B cell (primary cell): ENCODE results near the gene AUTS2. TPM values are rescaled to one million over a fixed set of nuclear protein-coding genes. Genes with fewer than 3 reads are reported as not detected.

Experiments used
- ATAC-seq: fragments of 200-7000 bp; cut with Tn5 transposase; one replicate; pipeline ENCODE4 v1.10.0; 2021; ENCODE audit warnings: low read depth, mild to moderate bottlenecking, moderate number of reproducible peaks, moderate library complexity
- CTCF ChIA-PET: fragments of 350-600 bp; sonication (Branson Sonifier 250); formaldehyde crosslinking; loops from one replicate; lab custom pipeline; 2021; ENCODE audit warnings: antibody characterized with exemption, inconsistent platforms; lab: Charles Lee
- POLR2A ChIA-PET: fragments of 350-600 bp; sonication (Branson Sonifier 250); formaldehyde crosslinking; loops from one replicate; lab custom pipeline; 2021; ENCODE audit warnings: antibody characterized with exemption; lab: Charles Lee
- DNase-seq: peaks from one replicate; pipeline ENCODE4 v3.0.0; 2013
- H2AFZ ChIP-seq: 2 replicates; pipeline ENCODE4 v1.6.1; 2012; ENCODE audit warnings: mild to moderate bottlenecking, low read depth, low read length; ENCODE audit not compliant: insufficient read depth, poor library complexity, severe bottlenecking
- H3K27ac ChIP-seq, 2 donors: 1 replicate in 1 of 2; 2 replicates in 1 of 2; pipeline ENCODE4 v1.5.1; 2012 to 2013; ENCODE audit warnings: low read length in 2 of 2, mild to moderate bottlenecking in 2 of 2, moderate library complexity in 1 of 2
- H3K27me3 ChIP-seq, 4 experiments: fragments of 200-600 bp in 1 of 4; sonication (generic) in 1 of 4; replicated peaks in 1 of 4; 1 replicate in 2 of 4; 2 replicates in 2 of 4; pipeline versions ENCODE4 v1.6.1 to v1.7.0; 2013 to 2016; ENCODE audit warnings: low read length in 3 of 4, mild to moderate bottlenecking in 2 of 4, mixed read lengths in 1 of 4, moderate library complexity in 1 of 4; ENCODE audit not compliant: insufficient read depth in 4 of 4, control insufficient read depth in 3 of 4; ENCODE audit errors: control extremely low read depth in 1 of 4
- H3K36me3 ChIP-seq, 2 experiments: replicated peaks in 1 of 2; 1 replicate in 1 of 2; 2 replicates in 1 of 2; pipeline versions ENCODE4 v1.6.1 to v1.7.1; 2013; ENCODE audit warnings: low read length in 1 of 2; ENCODE audit not compliant: insufficient read depth in 2 of 2, control insufficient read depth in 1 of 2; ENCODE audit errors: control extremely low read depth in 1 of 2, extremely low read depth in 1 of 2
- H3K4me1 ChIP-seq, 2 donors: fragments of 200-600 bp in 1 of 2; sonication (generic) in 1 of 2; 1 replicate in 1 of 2; 2 replicates in 1 of 2; pipeline versions ENCODE4 v1.5.1 to v1.6.1; 2013 to 2017; ENCODE audit warnings: low read length in 2 of 2; ENCODE audit not compliant: control insufficient read depth in 2 of 2, insufficient read depth in 2 of 2
- H3K4me2 ChIP-seq: replicated peaks from 2 replicates; pipeline ENCODE3; 2012; ENCODE audit warnings: mild to moderate bottlenecking, low read depth, low read length; ENCODE audit not compliant: poor library complexity, severe bottlenecking
- H3K4me3 ChIP-seq, 5 experiments: fragments of 200-600 bp in 1 of 5; sonication (generic) in 1 of 5; 1 replicate in 3 of 5; 2 replicates in 2 of 5; pipeline versions ENCODE4 v1.5.1 to v1.7.0; 2011 to 2016; ENCODE audit warnings: low read length in 4 of 5, mild to moderate bottlenecking in 4 of 5, low read depth in 2 of 5, control low read depth in 1 of 5, moderate library complexity in 1 of 5; ENCODE audit not compliant: insufficient read depth in 1 of 5; ENCODE audit errors: control extremely low read depth in 1 of 5, extremely low read depth in 1 of 5
- H3K79me2 ChIP-seq: fragments of 200-600 bp; sonication (generic); one replicate; pipeline ENCODE4 v1.6.0; 2016; ENCODE audit warnings: low read length; ENCODE audit not compliant: control insufficient read depth, insufficient read depth
- H3K9ac ChIP-seq: fragments of 200-600 bp; sonication (generic); 2 replicates; pipeline ENCODE4 v1.6.1; 2017; ENCODE audit warnings: mild to moderate bottlenecking, low read length, moderate library complexity
- H3K9me3 ChIP-seq, 3 donors: one replicate each; pipeline versions ENCODE4 v1.6.1 to v1.7.1; 2013; ENCODE audit warnings: low read length in 2 of 3; ENCODE audit not compliant: control insufficient read depth in 2 of 3, insufficient read depth in 1 of 3; ENCODE audit errors: control extremely low read depth in 1 of 3
- H4K20me1 ChIP-seq: 2 replicates; pipeline ENCODE4 v1.6.0; 2012; ENCODE audit warnings: mild to moderate bottlenecking, low read length; ENCODE audit not compliant: insufficient read depth, control insufficient read depth, poor library complexity, severe bottlenecking
- H3K27ac Mint-ChIP-seq: one replicate; pipeline ENCODE4 v1.8.0; 2021; ENCODE audit warnings: mixed read lengths
- H3K27me3 Mint-ChIP-seq: one replicate; pipeline ENCODE4 v1.8.0; 2021; ENCODE audit warnings: mixed read lengths
- H3K4me1 Mint-ChIP-seq: one replicate; pipeline ENCODE4 v1.8.0; 2021; ENCODE audit warnings: mixed read lengths
- H3K4me3 Mint-ChIP-seq: one replicate; pipeline ENCODE4 v1.8.0; 2021; ENCODE audit warnings: mixed read lengths
- H3K9me3 Mint-ChIP-seq: one replicate; pipeline ENCODE4 v1.8.0; 2022; ENCODE audit warnings: mixed read lengths; ENCODE audit not compliant: insufficient read depth
- EZH2 ChIP-seq: IDR thresholded peaks from 2 replicates; pipeline ENCODE4 v1.6.1; 2012; ENCODE audit warnings: borderline replicate concordance, low read depth, mild to moderate bottlenecking, moderate library complexity, low read length; ENCODE audit not compliant: insufficient read depth, poor library complexity, severe bottlenecking
- WGBS: methylation state at CpG from one replicate; pipeline ENCODE4 v1.1.5; 2013; ENCODE audit warnings: missing lambda C conversion rate; ENCODE audit not compliant: insufficient coverage; 5-methylcytosine and 5-hydroxymethylcytosine counted together
- intact Hi-C: fragments of 100-400 bp; cut with micrococcal nuclease; formaldehyde crosslinking; loops from one replicate; pipeline ENCODE4 v1.10.0; 2022
- polyA plus RNA-seq: library from polyadenylated mRNA; depleted of rRNA; stranded (reverse); fragments of >200 nt; gene quantifications from 2 replicates; pipeline ENCODE4 v1.2.3, GENCODE V29; 2012
- total RNA-seq, 2 donors: library from RNA; stranded (reverse); fragments of 120-200 nt in 1 of 2; gene quantifications; 1 replicate in 1 of 2; 2 replicates in 1 of 2; pipeline versions ENCODE4 v1.2.3 to v1.2.4, GENCODE V29; 2013 to 2022
- TF ChIP-seq, protein P1 (sequence below): fragments of 200-600 bp; IDR thresholded peaks from one replicate; pipeline ENCODE4 v1.8.0; 2022; ENCODE audit warnings: antibody characterized with exemption, mild to moderate bottlenecking

The AUTS2 gene
- total and polyA plus RNA-seq, 2 donors (not counting 1 experiment from before 2014, with no cell fraction given), result 22.3 to 35.0 TPM

- H3K4me1 ChIP-seq, result no peaks in the 10 kb centered on the region
- no peaks in the 10 kb centered on the region for H3K9me3 Mint-ChIP-seq
- DNase-seq, result no peak
- no peak overlapping the region for H3K4me2 ChIP-seq
- H4K20me1 ChIP-seq, result no peaks in the 10 kb centered on the region
- H3K4me3 Mint-ChIP-seq, result no peak overlapping the region
- TF ChIP-seq EZH2, result no peak
- TF ChIP-seq, protein P1, sequence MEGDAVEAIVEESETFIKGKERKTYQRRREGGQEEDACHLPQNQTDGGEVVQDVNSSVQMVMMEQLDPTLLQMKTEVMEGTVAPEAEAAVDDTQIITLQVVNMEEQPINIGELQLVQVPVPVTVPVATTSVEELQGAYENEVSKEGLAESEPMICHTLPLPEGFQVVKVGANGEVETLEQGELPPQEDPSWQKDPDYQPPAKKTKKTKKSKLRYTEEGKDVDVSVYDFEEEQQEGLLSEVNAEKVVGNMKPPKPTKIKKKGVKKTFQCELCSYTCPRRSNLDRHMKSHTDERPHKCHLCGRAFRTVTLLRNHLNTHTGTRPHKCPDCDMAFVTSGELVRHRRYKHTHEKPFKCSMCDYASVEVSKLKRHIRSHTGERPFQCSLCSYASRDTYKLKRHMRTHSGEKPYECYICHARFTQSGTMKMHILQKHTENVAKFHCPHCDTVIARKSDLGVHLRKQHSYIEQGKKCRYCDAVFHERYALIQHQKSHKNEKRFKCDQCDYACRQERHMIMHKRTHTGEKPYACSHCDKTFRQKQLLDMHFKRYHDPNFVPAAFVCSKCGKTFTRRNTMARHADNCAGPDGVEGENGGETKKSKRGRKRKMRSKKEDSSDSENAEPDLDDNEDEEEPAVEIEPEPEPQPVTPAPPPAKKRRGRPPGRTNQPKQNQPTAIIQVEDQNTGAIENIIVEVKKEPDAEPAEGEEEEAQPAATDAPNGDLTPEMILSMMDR, result no peak
- CTCF ChIA-PET, result no interaction called here
- no peaks in the 10 kb centered on the region for H3K27me3 ChIP-seq
- no peak overlapping the region for H3K27ac ChIP-seq
- H3K4me1 Mint-ChIP-seq, result peaks cover 6% of the 10 kb centered on the region
- no peaks in the 10 kb centered on the region for H3K27me3 Mint-ChIP-seq
- H2AFZ ChIP-seq, result no peak overlapping the region
- no peak for ATAC-seq
- no peak overlapping the region for H3K4me3 ChIP-seq
- no peak overlapping the region for H3K27ac Mint-ChIP-seq
- no peaks in the 10 kb centered on the region for H3K9me3 ChIP-seq
- no peak overlapping the region for H3K9ac ChIP-seq
- H3K79me2 ChIP-seq, result peaks cover 7% of the 10 kb centered on the region
- 100% methylated on average over 1 of the region's 1 CpG for WGBS
- H3K36me3 ChIP-seq, result no peaks in the 10 kb centered on the region
- POLR2A ChIA-PET, result no interaction called here
- intact Hi-C loops, result no loop called here
Measured at GRCh38 chr7:70056363-70056762, 458.1 kb downstream of the AUTS2 start.

GRCh38 chr7:70060298-70061068 lies 462.2 kb downstream of the AUTS2 start:
- no peak for DNase-seq
- POLR2A ChIA-PET, result no interaction called here
- no peaks in the 10 kb centered on the region for H3K9me3 Mint-ChIP-seq

More at GRCh38 chr7:70060298-70061068, 462.2 kb downstream of the AUTS2 start:
- 100% methylated on average over 1 of the region's 6 CpGs for WGBS
- Mint-ChIP-seq H3K4me1 (peaks cover 8% of the 10 kb centered on the region), H3K27ac (no peak overlapping the region), H3K4me3 (no peak overlapping the region), H3K27me3 (no peaks in the 10 kb centered on the region)
- Histone ChIP-seq H3K4me2 (no peak overlapping the region), H3K79me2 (peaks cover 4% of the 10 kb centered on the region), H3K4me1 (no peaks in the 10 kb centered on the region), H4K20me1 (peaks cover 7% of the 10 kb centered on the region), H3K36me3 (no peaks in the 10 kb centered on the region), H3K27ac (no peak overlapping the region), H3K9ac (no peak overlapping the region), H3K9me3 (no peaks in the 10 kb centered on the region), H2AFZ (no peak overlapping the region), H3K4me3 (no peak overlapping the region), H3K27me3 (no peaks in the 10 kb centered on the region)
- CTCF ChIA-PET, result no interaction called here
- no peak for ATAC-seq
- no peak for TF ChIP-seq EZH2
- TF ChIP-seq, protein P1, result no peak
- intact Hi-C loops, result no loop called here
